ENCODE results near the gene ATP5F1B.

ATP5F1B gene

GRCh38 chr12:56591961-56592360, 53.8 kb downstream of the ATP5F1B start:
- TF ChIP-seq CTCF (IDR thresholded peaks at IDR 0.05; ENCODE audit: borderline replicate concordance, insufficient read depth, low read depth, low read length) = no peak
- H3K4me3 ChIP-seq (ENCODE audit: low read depth, low read length) = no peak overlapping the region

DNA sequence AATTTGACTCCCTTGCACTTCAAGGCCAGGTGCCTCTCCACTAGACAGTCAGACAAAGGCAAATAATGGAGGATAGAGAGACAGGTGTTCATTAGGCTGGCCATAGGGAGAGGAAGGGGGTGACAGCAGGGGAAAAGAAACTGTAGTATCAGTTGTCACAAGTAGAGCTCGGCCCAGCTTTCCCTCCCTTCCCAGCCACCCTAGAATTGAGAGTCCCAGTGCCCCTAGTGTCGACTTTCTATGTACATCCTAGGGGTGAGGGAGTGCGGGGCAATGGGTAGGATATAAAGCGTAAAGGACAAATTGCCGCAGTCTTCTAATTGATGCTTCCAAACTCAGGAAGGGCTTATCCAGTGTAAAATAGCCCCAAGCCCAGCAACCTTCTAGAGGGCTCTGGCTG, 54.7 kb downstream of the ATP5F1B start:
- no peak for TF ChIP-seq CTCF (IDR thresholded peaks at IDR 0.05; ENCODE audit: borderline replicate concordance, insufficient read depth, low read depth, low read length)
- H3K4me3 ChIP-seq (ENCODE audit: low read depth, low read length) = no peak overlapping the region

DNA sequence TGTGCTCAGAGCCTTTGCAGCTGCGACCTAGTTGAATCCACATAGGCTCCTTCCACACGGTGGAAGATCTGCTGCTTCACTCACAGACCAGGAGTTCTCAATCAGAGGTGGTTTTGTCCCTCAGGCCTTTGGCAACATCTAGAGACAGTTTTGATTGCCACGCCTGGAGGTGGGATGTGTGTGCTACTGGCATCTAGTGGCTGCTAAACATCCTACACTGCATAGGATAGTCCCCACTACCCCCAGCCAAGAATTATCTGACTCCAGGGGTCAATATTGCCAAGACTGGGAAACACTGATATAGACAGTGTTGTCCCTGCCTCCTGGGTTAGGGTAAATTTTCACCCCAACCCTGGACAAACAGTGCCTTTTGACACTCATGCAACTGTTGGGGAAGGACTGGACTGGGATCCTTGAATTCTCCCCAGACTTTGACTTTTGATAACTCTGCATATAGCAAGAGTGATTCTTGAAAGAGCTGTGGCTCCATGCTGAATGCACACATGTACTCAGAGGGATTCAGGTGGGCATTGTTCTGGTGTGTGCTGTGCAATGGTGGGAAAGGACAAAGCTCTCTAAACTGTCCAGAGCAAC, 55.5 kb downstream of the ATP5F1B start:
- H3K4me3 ChIP-seq (ENCODE audit: low read depth, low read length) = no peak overlapping the region
- TF ChIP-seq CTCF (IDR thresholded peaks at IDR 0.05; ENCODE audit: borderline replicate concordance, insufficient read depth, low read depth, low read length) = peak; percentile 69; the same call in 1 of the 2 replicates

GRCh38 chr12:56589783-56590182, 56.0 kb downstream of the ATP5F1B start:
- no peak overlapping the region for H3K4me3 ChIP-seq (ENCODE audit: low read depth, low read length)
- TF ChIP-seq CTCF (IDR thresholded peaks at IDR 0.05; ENCODE audit: borderline replicate concordance, insufficient read depth, low read depth, low read length) = no peak
